Subcutaneous abdominal adipose tissue (tissue), 5 donors: ENCODE data around the gene ADD2.
"Not testable (repeated sequence)": the region's sequence is repeated elsewhere in the genome, so short reads cannot be mapped to it uniquely, and the experiment has no call there.

Experiments used
- H3K27ac ChIP-seq: one replicate; pipeline ENCODE4 v1.7.0; 2013; ENCODE audit warnings: low read depth, mild to moderate bottlenecking, inconsistent platforms, low read length, moderate library complexity
- H3K27me3 ChIP-seq, 5 donors: one replicate each; pipeline ENCODE4 v1.7.0; 2013; ENCODE audit warnings: low read length in 5 of 5, inconsistent platforms in 1 of 5; ENCODE audit not compliant: control insufficient read depth in 5 of 5, insufficient read depth in 4 of 5
- H3K36me3 ChIP-seq, 5 donors: one replicate each; pipeline ENCODE4 v1.7.0; 2013; ENCODE audit warnings: low read length in 5 of 5; ENCODE audit not compliant: control insufficient read depth in 5 of 5, insufficient read depth in 5 of 5
- H3K4me1 ChIP-seq, 5 donors: one replicate each; pipeline ENCODE4 v1.7.0; 2013; ENCODE audit warnings: low read length in 5 of 5, mild to moderate bottlenecking in 3 of 5, moderate library complexity in 1 of 5; ENCODE audit not compliant: control insufficient read depth in 5 of 5, insufficient read depth in 5 of 5
- H3K4me3 ChIP-seq, 5 donors: one replicate each; pipeline ENCODE4 v1.7.0; 2013; ENCODE audit warnings: low read length in 5 of 5, low read depth in 1 of 5
- H3K9ac ChIP-seq, 5 donors: one replicate each; pipeline ENCODE4 v1.7.0; 2013; ENCODE audit warnings: low read length in 5 of 5, mild to moderate bottlenecking in 4 of 5, moderate library complexity in 3 of 5
- H3K9me3 ChIP-seq, 5 donors: one replicate each; pipeline ENCODE4 v1.7.0; 2013; ENCODE audit warnings: low read length in 5 of 5; ENCODE audit not compliant: control insufficient read depth in 5 of 5
- donor health status: healthy.
- donor health status: healthy.
- donor health status: healthy.
- donor health status: healthy.
- donor health status: healthy.

Gene ADD2

DNA sequence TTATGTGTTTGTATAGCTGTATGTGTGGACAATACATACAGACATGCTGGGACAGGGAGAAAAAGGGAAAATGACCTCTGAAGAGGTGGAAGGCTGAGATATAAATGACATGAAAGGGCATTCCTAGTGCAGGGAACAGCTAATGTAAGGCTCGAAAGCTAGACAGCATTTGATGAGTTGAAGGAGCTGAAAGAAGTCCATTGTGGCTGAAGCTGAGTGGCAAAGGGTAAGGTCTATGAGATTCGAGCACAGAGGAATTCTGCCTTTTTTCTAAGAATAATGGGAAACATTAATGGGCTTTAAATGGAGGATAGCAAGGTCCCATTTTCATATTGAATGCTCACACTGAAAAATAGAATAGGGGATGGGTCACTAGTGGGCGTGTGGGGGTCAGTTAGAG, 23.6 kb downstream of the ADD2 start:
- Histone ChIP-seq H3K27me3 (peaks cover 0 to 10% (median 0%) of the 10 kb centered on the region in 5 donors), H3K4me1 (no peaks in the 10 kb centered on the region), H3K27ac (no peak overlapping the region), H3K9me3 (peaks cover 0 to 6% (median 3%) of the 10 kb centered on the region in 5 donors), H3K9ac (no peak overlapping the region), H3K4me3 (no peak overlapping the region), H3K36me3 (no peaks in the 10 kb centered on the region)

DNA sequence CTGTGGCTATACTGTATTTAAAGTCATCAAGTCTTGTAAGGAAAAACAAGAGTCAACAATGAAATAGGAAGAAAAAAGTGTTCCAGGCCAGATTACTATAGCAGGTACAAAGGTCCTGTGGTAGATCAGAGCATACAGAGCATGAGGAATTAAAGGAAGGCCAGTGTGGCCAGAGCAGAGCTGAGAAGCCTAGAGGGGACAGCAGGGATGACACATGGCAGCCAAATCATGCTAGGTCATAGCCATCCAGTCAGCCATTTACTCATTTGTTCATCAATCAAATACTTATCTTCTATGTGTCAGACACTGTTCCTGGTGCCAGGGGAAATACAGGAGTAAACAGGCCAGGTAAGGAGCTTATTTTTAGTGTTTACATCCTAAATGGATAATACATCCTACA, 24.3 kb downstream of the ADD2 start:
- no peak overlapping the region for H3K27ac ChIP-seq
- peaks cover 0 to 6% (median 5%) of the 10 kb centered on the region in 5 donors for H3K9me3 ChIP-seq
- H3K9ac ChIP-seq: no peak overlapping the region
- H3K4me3 ChIP-seq: no peak overlapping the region
- H3K27me3 ChIP-seq: peaks cover 0 to 10% (median 0%) of the 10 kb centered on the region in 5 donors
- H3K36me3 ChIP-seq: no peaks in the 10 kb centered on the region
- H3K4me1 ChIP-seq: no peaks in the 10 kb centered on the region

DNA sequence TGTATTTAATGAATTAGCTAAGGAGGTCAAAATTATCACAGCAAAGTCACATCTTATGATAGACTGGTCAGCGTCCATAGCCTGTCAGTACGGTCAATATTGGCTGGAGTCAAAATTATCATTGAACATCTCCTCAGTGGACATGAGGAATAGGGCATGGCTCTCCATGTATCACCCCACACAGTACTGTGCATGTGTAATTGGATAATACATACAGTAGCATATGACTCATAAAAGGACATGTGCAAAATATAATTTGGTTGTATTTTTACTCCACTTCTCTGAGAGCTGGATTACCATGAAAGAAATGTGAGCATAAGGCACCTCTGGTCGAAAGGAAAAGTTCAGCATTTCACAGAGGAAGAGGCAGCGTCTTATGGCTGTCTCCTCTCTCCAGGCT, 24.9 kb downstream of the ADD2 start:
- Histone ChIP-seq H3K27me3 (peaks cover 0 to 10% (median 0%) of the 10 kb centered on the region in 5 donors), H3K9ac (no peak overlapping the region), H3K27ac (no peak overlapping the region), H3K4me3 (no peak overlapping the region), H3K4me1 (no peaks in the 10 kb centered on the region), H3K36me3 (no peaks in the 10 kb centered on the region), H3K9me3 (peaks cover 0 to 6% (median 5%) of the 10 kb centered on the region in 5 donors)

DNA sequence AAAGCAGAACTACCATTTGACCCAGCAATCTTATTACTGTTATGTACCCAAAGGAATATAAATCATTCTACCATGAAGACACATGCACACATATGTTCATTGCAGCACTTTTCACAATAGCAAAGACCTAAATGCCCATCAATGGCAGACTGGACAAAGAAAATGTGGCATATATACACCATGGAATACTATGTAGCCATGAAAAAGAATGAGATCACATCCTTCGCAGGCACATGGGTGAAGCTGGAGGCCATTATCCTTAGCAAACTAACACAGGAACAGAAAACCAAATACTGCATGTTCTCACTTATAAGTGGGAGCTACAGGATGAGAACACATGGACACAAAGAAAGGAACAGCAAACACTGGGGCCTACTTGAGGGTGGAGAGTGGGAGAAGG, 28.5 kb downstream of the ADD2 start:
- not testable (repeated sequence) for H3K4me1 ChIP-seq, H3K4me3 ChIP-seq, H3K27me3 ChIP-seq, H3K9ac ChIP-seq, H3K9me3 ChIP-seq, H3K36me3 ChIP-seq, H3K27ac ChIP-seq

DNA sequence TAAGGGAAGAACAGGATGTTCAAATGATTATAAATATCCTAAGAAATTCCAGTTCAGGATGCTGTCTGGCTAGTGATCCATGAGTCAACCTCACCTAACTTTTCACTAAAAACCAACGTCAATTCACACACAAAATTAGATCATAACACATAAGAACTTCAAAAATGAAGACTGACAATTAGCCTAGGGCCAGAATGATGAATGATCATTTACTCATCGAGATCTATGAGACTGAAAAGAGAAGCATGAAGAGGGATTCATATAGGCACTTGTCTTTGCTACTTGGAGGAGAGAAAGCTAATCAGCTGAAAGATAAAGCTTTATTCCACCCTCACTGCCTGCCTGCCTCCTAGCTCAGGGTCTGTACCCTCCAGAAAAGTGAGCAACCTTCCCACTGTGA, 29.8 kb downstream of the ADD2 start:
- H3K9ac ChIP-seq: no peak overlapping the region
- H3K27me3 ChIP-seq: peaks cover 2 to 12% (median 8%) of the 10 kb centered on the region in 5 donors
- peaks cover 0 to 6% (median 3%) of the 10 kb centered on the region in 5 donors for H3K9me3 ChIP-seq
- no peaks in the 10 kb centered on the region for H3K36me3 ChIP-seq
- H3K4me1 ChIP-seq: no peaks in the 10 kb centered on the region
- H3K4me3 ChIP-seq: no peak overlapping the region
- no peak overlapping the region for H3K27ac ChIP-seq

DNA sequence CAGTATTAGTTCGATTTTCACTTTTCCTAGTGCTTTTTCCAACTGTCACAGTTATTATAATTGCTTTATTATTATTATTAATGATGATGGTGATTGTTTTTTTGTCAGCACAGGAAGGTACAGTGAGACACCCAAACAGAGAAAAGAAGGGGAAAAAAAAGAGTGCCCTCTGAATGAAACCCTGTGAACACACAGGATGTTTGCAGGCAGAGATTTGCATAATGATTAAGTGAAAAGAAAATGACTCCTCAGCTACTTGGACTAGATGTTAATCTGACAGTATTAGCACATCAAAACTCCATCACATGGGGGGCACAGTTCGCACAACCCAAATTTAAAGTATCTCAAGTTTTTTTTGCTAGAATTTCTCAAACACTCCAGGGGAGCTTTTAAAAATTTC, 32.9 kb downstream of the ADD2 start:
- Histone ChIP-seq H3K4me3 (no peak overlapping the region), H3K9ac (no peak overlapping the region), H3K27me3 (peaks cover 2 to 15% (median 8%) of the 10 kb centered on the region in 5 donors), H3K27ac (no peak overlapping the region), H3K4me1 (no peaks in the 10 kb centered on the region), H3K9me3 (peaks cover 0 to 6% (median 3%) of the 10 kb centered on the region in 5 donors), H3K36me3 (no peaks in the 10 kb centered on the region)

DNA sequence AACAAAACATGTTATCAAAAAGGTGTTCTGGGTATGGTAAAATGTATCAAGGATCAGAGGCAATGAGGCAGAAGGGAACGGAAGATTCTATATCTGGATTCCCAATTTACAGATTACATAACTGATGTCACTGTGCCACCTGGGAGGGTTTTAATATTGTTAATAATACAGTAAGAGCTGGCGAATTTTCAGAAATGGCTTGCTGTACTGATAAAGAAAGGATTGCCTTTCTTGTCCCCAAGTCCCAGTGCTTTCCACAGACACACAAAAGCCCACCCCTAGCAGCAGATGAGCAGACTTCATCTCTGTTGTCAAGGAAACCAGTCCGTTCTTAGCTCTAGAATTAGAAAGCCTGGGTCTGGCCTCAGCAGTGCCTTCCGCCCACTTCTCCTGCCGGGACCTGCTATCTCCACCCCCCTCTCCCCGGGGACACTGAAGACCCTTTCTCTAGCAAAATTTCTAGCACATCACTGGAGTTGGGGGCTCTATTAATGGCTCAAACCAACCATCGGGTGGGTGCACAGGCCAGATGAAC, 34.3 kb downstream of the ADD2 start:
- H3K4me1 ChIP-seq: no peaks in the 10 kb centered on the region
- peaks cover 2 to 15% (median 8%) of the 10 kb centered on the region in 5 donors for H3K27me3 ChIP-seq
- no peak overlapping the region for H3K27ac ChIP-seq
- no peaks in the 10 kb centered on the region for H3K9me3 ChIP-seq
- H3K9ac ChIP-seq: no peak overlapping the region
- H3K36me3 ChIP-seq: no peaks in the 10 kb centered on the region
- H3K4me3 ChIP-seq: no peak overlapping the region

DNA sequence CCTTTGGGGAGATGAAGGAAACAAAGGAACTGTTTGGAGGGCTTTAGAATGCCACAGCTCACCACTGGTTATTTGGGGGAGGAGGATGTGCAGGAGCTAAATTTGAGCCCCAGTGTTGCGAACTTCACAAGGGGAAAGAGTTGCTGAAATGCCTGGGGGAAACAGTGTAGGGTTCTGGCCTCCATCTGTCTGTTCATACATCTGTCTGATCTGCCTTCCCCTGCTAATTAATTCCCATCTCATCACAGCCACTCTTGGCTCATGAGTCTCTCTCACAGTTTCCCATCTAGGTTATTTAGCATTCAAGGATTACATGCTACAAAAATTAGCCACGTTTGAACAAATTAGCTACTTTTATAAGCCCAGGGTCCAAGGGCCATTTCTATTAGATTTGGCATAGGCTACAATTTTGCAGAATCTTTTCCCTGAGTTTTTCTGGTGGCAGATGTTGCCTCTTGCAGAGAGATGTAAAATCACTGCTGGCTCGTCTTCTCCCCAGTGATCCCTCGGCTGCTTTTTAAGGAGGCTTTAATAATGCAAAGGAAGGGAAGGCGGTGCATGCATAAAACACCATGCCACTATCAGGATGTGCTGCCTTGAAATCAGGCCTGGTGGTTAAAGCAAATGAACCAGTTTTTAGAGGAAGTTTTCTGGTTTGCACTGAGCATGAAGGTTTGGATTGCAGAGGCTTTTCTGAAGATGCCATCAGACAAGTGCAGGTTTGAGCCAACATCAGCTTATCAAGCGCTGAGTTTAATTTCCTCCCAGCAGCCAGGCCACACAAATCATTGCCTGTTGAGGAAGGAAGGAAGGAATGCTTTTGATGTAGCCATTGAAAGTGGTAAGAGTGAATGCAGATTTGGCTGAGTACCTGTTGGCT, 35.0 kb downstream of the ADD2 start:
- Histone ChIP-seq H3K27ac (no peak overlapping the region), H3K36me3 (no peaks in the 10 kb centered on the region), H3K27me3 (peaks cover 2 to 15% (median 8%) of the 10 kb centered on the region in 5 donors), H3K4me3 (no peak overlapping the region), H3K9me3 (no peaks in the 10 kb centered on the region), H3K9ac (no peak overlapping the region), H3K4me1 (no peaks in the 10 kb centered on the region)

DNA sequence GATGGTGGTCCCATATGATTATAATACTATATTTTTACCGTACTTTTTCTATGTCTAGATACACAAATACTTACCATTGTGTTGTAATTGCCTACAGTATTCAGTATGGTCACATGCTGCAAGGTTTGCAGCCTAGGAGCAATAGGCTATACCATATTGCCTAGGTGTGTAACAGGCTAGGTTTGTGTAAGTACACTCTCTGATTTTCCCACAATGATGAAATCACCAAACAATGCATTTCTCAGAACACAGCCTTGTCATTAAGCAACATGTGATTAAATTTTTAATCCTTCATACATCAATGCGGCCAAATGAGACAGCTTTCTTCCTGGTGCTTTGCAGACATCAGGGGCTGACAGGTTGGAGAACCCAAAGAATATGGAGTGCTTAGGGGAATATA, 37.3 kb downstream of the ADD2 start:
- H3K27ac ChIP-seq: no peak overlapping the region
- no peaks in the 10 kb centered on the region for H3K9me3 ChIP-seq
- peaks cover 2 to 13% (median 8%) of the 10 kb centered on the region in 5 donors for H3K27me3 ChIP-seq
- no peaks in the 10 kb centered on the region for H3K36me3 ChIP-seq
- H3K4me3 ChIP-seq: no peak overlapping the region
- H3K4me1 ChIP-seq: no peaks in the 10 kb centered on the region
- H3K9ac ChIP-seq: no peak overlapping the region

DNA sequence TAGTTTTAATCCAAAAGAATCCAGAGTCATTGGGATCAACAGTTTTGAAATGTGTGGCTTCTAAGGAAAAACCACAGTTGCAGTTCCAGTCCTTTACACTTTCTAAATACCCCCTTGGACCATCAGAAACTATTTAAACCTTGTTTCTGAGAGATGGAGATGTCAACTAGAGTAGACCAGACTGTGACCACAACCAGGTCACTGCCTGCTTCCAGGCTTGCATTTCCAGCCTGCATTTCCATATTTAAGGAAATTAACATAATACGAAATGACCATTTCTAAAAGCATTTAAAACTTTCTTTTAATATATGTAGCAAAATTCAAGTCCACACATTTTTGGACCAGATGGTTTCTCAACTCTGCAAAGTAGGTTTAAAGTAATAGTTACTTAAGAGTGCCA, 38.4 kb downstream of the ADD2 start:
- no peaks in the 10 kb centered on the region for H3K36me3 ChIP-seq
- H3K27me3 ChIP-seq: peaks cover 2 to 13% (median 8%) of the 10 kb centered on the region in 5 donors
- H3K9ac ChIP-seq: no peak overlapping the region
- H3K4me3 ChIP-seq: no peak overlapping the region
- no peak overlapping the region for H3K27ac ChIP-seq
- H3K9me3 ChIP-seq: no peaks in the 10 kb centered on the region
- no peaks in the 10 kb centered on the region for H3K4me1 ChIP-seq
